HK-2 (cell line): Measurements from ENCODE around the gene OMG.
"Not testable (repeated sequence)": the region's sequence is repeated elsewhere in the genome, so short reads cannot be mapped to it uniquely, and the experiment has no call there.

Experiments used
- DNase-seq: peaks from one replicate; pipeline ENCODE4 v3.0.0-alpha.2; 2018; ENCODE audit not compliant: unreplicated experiment

The OMG gene

GRCh38 chr17:31262923-31263322 lies 34.1 kb downstream of the OMG start:
- not testable (repeated sequence) for DNase-seq

- no peak for DNase-seq
Observed at GRCh38 chr17:31261601-31262000, 35.4 kb downstream of the OMG start.

GRCh38 chr17:31260151-31260550 lies 36.9 kb downstream of the OMG start:
- no peak for DNase-seq

- no peak for DNase-seq
Observed at GRCh38 chr17:31256936-31257335, 40.1 kb downstream of the OMG start.

GRCh38 chr17:31254654-31255053 lies 42.4 kb downstream of the OMG start:
- DNase-seq: no peak

- no peak for DNase-seq
Observed at GRCh38 chr17:31252741-31253140, 44.3 kb downstream of the OMG start.

GRCh38 chr17:31251970-31252328 lies 45.1 kb downstream of the OMG start:
- DNase-seq: no peak

- no peak for DNase-seq
Observed at GRCh38 chr17:31251105-31251969, 45.7 kb downstream of the OMG start.

GRCh38 chr17:31250229-31250628 lies 46.8 kb downstream of the OMG start:
- DNase-seq: no peak

- DNase-seq: no peak
Observed at GRCh38 chr17:31249835-31250141, 47.3 kb downstream of the OMG start.

- no peak for DNase-seq
Observed at GRCh38 chr17:31248986-31249834, 47.8 kb downstream of the OMG start.
